SKM-1 treated with dmso at 0.1 percent for 144 hours (cell line): Measurements from ENCODE around the gene AMZ1.
"Not testable (repeated sequence)": the region's sequence is repeated elsewhere in the genome, so short reads cannot be mapped to it uniquely, and the experiment has no call there.

Experiments
- DNase-seq: peaks from one replicate; lab custom pipeline; 2025; ENCODE audit not compliant: unreplicated experiment; lab: John Stamatoyannopoulos, UW

Gene AMZ1

DNA sequence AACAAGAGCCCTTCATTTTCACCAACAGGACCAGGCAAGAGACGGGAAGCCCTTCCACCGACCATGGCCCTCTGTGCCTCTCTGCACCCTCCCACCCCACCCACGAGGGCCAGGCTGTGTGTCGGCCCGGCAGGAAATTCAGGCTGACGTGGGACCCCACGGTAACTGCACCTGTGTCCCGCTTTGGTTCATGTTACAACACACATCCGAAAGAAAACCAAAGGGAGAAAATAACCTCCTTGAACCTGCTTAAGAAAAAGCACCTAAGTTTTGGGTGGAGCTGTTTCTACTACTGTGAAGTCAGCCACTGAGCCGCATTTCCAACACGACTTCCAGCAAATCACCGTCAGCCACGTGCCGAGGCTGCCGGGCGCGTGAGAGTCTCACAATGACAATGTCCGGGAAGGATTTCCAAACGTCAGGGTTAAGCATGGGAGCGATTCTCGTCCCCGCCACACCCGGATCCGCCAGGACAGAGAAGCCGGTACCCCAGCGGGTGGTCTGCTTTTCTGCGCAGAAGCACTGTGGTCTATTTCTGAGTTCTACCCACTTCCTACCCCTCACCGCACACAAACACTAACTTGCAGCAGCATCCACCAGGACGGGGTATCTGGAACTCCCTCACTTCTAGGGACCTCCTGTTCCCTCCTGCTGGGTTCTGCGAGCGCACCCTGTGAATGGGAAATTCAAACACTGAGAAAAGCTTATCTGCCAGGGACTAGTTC lies 36.6 kb downstream of the AMZ1 start:
- no peak for DNase-seq

- no peak for DNase-seq
Observed at GRCh38 chr7:2725178-2726105, 37.4 kb downstream of the AMZ1 start.

- DNase-seq: no peak
Observed at GRCh38 chr7:2726316-2727018, 38.5 kb downstream of the AMZ1 start.

DNA sequence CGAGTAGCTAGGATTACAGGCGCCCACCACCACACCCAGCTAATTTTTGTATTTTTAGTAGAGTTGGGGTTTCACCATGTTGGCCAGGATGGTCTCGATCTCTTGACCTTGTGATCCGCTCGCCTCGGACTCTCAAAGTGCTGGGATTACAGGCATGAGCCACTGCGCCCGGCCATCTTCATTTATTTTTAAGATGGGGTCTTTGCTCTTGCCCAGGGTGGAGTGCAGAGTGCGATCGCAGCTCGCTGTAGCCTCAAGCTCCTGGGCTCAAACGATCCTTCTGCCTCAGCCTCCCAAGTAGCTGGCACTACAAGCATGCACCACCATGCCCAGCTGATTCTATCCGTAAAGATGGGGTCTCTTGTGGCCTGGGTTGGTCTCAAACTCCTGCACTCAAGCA lies 39.2 kb downstream of the AMZ1 start:
- DNase-seq: not testable (repeated sequence)

DNA sequence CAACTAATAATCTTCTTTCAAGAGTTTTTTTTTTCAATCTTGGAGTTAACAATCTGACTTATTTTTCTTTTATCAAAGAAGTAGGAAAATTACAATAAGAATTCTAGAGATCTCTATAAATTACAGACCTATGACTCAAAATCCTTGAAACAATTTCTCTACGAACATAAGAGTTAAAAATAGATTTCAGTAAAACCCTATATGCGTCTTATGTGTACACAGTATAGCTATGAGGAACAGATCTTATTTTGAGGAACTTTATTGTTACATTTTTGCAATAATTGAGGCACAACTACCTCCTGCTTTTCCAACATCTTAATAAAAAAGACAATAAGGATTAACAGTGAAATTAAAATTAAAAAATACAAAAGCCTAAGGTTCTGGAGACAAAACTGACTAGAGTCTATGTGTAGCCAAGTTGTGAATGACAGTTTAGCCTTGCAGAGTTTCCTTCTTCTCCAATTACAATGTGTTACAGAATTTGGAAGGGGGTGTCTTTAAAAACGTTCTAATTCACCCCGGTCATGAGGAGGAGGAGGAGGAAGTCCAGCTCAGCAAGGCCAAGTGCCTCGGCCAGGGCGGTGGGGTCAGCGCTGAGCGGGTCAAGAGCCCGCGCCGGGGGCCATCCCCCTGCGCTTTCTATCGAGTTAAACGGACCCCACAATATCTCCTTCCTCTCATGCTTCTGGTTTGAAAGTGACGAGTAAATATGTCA lies 40.5 kb downstream of the AMZ1 start:
- no peak for DNase-seq

- no peak for DNase-seq
Observed at GRCh38 chr7:2729031-2729892, 41.3 kb downstream of the AMZ1 start.

GRCh38 chr7:2729893-2730716 lies 42.1 kb downstream of the AMZ1 start:
- no peak for DNase-seq

- DNase-seq: no peak
Observed at GRCh38 chr7:2730846-2731770, 43.1 kb downstream of the AMZ1 start.

DNA sequence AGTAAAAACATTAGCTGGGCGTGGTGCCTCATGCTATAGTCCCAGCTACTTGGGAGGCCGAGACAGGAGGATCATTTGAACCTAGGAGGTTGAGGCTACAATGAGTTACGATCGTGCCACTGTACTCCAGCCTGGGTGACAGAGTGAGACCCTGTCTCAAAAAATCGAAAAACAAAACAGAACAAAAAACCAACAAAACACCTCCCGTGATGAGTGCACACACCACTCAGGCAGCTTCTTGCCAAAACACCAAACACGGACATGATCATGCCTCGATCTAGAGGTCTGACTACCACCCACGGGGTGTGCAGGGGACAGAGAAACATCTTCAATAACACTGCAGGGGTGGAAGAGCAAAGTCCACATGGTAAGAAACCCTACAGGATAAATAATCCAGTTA lies 44.4 kb downstream of the AMZ1 start:
- DNase-seq: no peak

DNA sequence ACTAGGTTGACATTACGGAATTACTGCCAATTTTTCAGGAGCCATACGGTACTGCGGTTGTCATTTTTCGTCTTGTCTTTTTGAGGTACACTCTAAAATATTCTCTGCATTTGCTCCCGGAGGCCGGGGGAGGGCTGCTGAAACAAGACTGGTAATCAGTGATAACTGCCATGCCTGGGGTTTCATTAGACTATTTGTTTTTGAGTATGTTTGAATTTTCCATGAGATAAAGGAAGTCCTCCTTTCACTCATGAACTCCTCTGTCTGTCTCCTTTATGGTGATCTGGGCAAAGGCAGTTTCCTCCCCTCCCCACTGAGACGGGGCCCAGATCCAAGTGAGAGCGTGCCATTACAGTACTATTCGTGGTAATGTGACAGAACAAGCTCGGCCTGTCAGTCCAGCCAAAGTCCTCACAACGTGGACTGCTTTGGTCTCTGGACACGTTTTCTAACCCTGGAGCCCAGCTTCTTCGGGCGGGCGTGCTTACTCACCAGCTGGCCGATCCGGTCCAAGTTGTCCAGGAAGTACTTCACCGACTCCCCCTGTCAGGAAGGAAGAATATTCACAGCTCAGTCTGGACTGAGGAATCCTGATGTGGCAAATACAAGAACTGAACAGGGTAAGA lies 45.1 kb downstream of the AMZ1 start:
- DNase-seq: no peak

- no peak for DNase-seq
Observed at GRCh38 chr7:2734084-2734686, 46.2 kb downstream of the AMZ1 start.

GRCh38 chr7:2734751-2735571 lies 47.0 kb downstream of the AMZ1 start:
- peak; percentile 64 for DNase-seq

DNA sequence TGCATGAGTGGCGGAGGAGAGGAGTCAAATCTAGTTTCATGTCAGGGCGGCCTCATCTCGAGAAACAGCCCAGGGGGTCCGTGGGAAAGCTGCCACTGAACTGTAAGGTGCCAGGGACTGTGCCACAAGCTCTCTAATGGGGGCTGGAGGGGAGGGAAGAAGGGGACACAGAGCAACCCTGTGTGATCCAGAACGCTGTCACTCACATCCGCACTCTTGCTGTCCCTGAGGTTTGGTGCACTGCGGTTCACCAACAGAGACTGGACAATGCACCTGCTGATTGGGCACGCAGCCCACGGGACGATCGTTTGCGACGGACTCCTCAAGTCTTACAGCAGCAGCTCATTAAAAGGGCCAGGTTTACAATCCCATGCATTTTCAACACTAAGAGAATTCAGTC lies 47.7 kb downstream of the AMZ1 start:
- no peak for DNase-seq

- DNase-seq: no peak
Observed at GRCh38 chr7:2736411-2736914, 48.5 kb downstream of the AMZ1 start.

- DNase-seq: not testable (repeated sequence)
Observed at GRCh38 chr7:2737005-2737743, 49.2 kb downstream of the AMZ1 start.
